Measurements from ENCODE around the gene HOXA3.

Gene HOXA3

DNA sequence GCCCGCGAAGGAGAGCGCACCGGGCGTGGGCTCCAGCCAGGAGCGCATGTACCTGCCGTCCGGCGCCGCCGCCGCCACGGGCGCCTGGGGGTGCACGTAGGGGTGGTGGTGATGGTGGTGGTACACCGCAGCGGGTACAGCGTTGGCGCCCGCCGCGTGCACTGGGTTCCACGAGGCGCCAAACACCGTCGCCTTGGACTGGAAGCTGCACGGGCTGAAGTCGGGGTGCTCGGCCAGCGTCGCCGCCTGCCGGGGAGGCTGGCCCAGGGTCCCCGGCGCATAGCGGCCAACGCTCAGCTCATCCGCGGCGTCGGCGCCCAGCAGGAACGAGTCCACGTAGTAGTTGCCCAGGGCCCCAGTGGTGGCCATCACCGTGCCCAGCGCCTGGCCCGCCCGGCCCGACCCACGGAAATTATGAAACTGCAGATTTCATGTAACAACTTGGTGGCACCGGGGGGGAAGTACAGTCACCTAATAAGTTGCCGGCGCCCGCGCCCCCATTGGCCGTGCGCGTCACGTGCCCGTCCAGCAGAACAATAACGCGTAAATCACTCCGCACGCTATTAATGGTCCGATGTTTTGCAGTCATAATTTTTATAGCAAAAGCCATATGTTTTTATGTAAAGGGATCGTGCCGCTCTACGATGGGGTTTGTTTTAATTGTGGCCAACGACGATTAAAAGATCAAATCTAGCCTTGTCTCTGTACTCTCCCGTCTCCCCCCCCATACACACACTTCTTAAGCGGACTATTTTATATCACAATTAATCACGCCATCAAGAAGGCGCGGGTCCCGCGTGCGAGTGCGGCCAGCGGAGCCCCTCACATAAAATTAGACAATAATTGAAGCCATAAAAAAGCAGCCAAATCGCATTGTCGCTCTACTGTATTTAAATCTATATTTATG lies 13.0 kb upstream of the HOXA3 start, which contains the start of gene HOXA9:
HOXA9 (minus strand) TSS at position 449 of the 907 bp plus-strand sequence; CDS start at position 369, 80 bp downstream.
- no peak for DNase-seq

DNA sequence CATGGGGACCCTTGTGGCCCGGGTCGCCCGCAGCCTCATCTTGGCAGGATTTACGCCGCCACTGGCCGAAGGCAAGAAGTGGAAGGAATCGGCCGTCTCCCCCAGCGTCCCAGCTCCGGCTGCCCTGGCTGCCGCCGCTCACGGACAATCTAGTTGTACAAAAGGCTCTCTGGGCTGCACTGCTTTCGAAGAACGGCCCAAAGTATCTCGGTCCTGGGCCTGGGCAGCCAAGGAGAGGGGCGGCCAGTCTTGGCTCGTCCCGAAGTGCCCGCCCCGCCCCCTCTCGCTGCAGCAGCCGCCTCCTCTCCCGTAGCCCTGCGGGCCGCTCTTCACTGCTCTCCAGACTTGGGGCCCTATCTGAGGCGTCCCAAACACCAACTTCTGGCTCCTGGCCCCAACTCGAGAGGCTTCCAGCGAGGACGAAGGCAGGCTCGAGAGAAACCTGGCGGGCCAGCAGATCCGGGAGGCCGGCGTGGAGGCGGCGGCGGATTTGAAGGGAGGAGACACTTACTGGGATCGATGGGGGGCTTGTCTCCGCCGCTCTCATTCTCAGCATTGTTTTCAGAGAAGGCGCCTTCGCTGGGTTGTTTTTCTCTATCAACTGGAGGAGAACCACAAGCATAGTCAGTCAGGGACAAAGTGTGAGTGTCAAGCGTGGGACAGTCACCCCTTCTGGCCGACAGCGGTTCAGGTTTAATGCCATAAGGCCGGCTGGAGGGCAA lies 12.1 kb upstream of the HOXA3 start:
- no peak for DNase-seq

DNA sequence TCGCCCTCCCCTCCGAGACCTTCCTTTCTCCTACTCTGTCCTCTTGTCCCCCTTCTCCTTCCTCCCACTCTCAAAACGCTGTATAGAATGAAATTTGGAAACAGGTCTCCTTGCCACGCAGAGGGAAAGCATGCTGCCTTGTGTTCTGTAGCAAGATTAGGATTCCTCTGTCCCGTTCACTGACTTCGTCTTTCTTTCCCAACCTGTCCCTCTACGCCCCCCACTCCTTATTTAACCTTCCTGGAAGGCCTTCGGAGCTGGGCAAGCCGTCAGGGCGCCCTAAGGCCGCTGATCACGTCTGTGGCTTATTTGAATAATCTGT lies 11.6 kb upstream of the HOXA3 start:
- no peak for DNase-seq

DNA sequence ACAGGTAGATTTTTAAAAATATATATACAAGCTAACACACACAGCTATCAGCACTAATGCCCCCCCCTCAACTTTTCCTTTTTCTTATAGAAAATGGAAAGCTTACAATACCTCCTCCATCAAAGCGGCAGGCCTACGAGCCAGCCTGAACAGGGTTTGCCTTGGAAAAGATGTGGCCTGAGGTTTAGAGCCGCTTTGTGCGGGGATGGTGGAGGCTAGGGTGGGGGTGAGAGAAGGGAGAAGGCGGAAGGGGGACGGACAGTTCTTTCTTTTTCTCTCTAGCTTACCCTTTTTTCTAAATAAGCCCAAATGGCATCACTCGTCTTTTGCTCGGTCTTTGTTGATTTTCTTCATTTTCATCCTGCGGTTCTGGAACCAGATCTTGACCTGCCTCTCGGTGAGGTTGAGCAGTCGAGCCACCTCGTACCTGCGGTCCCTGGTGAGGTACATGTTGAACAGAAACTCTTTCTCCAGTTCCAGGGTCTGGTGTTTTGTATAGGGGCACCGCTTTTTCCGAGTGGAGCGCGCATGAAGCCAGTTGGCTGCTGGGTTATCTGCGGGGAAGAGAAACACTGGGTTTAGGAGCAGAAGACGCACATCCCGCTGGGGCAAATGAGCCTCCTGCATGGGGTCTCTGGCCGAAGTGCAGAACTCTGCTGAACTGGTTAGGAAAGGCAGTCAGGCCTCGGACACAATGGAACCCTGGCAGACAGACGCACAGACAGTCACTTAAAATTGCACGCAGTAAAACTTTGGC lies 11.1 kb upstream of the HOXA3 start:
- DNase-seq, result no peak

DNA sequence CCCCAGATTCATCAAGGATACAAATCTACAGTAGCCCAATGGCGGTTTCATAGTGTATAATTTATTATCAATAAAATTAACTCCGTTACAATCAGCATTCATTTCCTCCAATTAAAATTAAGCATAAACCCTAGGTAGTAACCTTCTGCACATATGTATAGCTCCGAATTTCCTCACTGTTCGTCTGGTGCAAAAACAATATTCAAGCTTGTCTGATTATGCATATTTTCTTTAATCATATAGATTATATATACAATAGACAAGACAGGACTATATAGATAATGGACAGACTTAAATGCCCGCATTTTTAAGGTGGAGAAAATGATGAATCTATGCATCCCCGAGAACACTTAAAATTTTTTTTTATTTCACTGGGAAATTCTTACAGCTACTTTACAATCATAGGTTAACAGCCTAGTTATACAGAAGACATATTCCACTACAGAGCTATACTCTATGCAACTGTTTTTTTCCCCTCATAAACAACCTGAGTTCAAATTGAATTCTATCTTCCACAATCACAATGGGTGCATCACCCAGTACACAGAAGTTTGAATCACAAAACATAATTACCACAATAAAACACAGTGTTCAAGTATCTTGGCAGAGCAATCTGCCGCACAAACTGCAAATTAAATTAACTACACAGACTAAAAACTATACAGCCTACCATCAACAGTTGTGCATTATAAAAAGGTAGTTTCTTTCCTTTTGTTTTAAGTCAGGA lies 10.3 kb upstream of the HOXA3 start:
- no peak for DNase-seq

DNA sequence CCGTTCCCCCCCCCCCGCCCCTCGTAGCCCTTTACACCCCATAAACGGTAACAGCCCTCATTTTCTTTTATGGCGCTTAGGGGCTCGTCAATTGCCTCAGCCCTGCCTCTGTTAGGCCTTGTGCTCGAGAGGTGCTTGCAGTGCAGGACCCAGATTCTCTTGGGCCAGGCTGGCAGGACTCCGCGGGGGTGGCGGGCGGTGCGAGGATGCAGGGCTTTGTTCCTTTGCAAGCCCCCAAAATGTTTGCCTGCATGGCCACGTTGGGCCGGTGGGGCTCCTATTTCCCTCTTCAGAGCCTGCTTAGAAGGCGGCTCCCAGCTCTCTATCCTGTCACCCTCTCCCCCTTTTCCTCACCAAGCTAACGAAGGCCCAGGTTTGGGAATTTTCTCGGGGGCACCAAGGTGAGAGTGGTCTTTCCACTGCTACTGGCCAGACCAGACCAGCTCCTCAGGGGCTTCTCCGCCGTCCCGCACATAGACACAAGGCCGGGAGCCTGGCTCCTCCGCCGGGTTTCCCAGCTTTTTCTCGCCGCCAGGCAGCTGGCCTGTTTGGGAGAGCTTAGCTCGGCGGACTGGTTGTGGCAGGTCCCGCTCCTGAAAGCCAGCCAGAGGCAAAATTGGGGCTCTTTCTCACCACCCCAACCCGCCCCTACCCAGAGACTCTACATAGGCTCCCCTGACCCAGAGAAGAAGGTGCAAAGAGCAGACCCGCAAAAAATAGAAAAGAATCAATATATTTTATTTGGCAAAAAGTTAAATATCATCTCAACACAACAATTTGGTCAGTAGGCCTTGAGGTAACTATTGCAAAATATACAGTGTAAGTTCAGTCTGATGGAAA lies 9.6 kb upstream of the HOXA3 start:
- DNase-seq, result no peak

DNA sequence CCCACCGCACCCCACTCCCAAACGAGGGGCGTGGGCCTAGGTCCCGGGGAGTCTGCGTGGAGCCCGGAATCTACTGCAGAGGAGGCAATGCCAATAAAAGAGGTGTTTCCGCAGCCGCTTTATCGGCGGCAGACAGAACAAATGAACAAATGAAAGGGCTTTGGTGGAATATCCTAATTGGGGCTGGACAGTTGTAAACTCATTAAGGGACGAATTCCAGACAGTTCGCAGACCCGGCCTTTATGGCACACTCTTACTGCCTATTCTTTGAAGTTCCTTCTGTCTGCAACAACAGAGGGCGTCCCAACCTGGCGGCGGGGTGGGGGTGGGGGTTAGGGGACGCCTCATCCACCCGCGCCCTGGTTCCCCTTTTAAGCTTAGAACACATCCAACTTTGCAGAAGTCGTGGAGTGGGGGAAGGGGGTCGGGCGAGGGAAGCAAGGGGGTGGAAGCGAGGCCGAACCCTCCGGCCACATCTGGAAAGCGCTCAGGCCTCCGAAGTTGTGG lies 8.9 kb upstream of the HOXA3 start:
- DNase-seq, result no peak

DNA sequence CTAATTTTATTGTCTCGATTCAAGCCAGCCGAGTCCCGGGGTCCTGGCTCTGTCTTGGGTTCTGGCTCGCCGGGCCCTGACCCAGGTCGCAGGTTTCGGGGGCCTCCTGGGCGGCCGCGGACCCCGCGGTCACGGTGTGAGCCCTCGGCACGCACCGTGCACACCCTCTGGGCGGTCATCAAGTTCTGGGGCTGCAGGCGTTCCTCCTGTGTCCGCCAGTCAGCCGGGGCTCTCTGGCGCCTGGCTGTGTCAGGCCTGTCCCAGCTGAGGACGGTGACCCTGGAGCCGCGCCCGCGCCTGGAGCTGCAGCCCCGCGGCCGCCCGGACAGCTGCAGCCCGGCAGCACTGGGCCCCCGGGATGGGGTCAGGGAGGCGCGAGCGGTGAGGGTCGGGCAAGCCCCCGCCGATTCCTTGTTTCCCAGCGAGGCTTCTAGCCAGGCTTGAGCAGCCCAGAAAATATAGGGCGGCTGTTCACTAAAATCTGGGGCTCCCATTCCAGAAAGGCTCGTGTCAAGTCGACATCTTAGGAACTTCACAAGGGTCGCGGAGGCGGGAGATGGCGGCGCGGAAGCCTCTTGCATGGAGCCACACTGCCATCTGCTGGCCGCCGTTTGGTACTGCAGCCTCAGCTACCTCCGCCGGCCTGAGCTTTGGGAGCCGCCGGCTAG lies 8.3 kb upstream of the HOXA3 start:
- peak; percentile 82 for DNase-seq

DNA sequence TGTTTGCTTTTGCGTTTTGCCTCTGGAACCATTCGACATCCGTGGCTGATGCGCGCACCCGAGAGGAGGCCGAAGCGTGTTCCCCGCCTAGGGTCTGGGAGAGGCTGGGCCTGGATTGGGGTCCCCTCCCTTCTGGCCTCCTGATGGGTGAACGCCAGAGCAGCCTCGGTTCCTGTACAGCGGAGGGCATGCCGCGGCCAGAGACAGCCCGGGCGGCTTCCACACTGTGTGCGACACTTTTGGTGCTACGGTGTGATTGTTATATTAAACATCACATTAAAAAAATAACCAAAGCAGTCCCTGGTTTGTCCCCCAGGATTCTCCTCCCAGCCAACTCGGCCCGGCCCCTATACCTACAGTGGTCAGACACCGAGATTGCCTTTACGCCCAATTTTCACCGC lies 7.8 kb upstream of the HOXA3 start:
- DNase-seq, result no peak

DNA sequence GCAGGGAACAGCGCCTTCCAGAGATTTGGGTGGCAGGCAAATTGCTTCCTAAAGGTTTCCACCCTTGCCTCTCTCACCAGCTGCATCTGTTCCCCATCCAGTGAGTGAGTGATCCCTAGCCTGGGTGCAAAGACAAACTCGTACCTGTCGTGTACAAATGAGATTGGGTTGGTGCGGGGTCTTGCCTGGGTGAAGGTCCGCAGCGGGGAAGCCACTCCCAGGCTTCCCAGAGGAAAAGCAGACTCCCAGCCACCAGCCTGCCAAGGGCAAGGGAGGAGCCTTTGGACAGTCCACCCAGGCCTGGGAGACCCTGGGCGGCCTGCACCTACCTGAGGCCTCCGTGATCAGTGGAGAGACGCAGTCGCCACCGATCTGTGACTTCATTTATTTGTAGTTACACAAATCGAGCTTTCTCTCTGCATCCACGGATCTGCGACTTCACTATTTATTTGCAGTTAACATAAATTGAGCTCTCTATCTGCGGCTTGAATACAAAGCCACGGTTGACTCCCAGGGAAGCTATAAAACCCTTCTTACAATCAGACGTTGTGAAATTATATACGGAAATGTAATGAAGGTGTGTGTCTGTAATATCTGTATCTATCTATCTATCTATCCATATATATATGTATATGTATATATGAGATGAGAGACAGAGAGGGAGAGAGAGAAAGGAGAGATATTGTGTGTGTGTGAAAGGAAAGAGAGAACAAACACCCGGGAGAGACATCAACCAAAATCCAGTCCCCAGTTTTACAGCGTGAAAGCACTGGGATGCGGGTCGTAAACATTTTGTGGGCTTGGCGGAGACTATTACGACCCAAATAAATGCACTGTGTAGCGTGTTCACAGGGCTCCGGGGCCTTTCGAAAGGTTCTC lies 7.1 kb upstream of the HOXA3 start:
- DNase-seq, result no peak

DNA sequence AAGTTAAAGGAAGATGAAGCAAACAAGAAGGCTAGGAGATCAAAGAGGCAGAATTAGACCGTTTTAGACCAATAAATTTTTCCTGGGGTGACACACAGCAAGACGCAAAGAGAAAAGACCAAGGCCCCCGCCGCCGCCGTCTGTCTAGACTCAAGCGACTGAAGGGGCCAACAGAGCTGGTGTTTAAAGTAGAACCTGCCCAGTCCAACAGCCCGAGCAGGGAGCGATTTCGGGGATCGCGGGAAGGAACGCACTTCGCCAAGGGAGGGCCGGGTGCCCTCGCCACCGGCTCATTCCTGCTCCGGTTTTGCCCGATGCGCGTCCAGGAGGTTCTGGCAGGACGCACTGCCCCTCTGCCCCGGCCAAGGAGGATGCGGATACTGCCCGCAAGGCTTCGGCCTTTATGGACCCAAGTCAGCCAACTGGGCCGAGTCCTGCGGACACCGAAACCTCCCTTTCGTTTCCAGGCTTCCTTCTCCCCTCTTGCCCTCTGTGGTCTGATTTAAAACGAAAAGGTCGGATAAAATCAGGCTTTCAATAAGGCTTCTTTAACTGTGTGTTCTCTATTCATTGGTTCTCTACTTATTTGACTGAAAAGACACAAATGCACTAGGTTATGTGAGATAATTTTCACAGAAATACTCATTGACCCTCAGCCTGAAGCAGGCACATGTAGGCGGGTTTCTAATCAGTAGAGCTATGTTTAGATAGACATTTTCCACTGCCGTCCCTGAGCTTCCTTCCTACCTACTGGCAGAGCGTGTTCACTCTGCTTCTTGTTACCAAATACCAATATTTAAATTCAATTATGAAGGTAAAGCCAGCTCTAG lies 6.3 kb upstream of the HOXA3 start:
- no peak for DNase-seq

DNA sequence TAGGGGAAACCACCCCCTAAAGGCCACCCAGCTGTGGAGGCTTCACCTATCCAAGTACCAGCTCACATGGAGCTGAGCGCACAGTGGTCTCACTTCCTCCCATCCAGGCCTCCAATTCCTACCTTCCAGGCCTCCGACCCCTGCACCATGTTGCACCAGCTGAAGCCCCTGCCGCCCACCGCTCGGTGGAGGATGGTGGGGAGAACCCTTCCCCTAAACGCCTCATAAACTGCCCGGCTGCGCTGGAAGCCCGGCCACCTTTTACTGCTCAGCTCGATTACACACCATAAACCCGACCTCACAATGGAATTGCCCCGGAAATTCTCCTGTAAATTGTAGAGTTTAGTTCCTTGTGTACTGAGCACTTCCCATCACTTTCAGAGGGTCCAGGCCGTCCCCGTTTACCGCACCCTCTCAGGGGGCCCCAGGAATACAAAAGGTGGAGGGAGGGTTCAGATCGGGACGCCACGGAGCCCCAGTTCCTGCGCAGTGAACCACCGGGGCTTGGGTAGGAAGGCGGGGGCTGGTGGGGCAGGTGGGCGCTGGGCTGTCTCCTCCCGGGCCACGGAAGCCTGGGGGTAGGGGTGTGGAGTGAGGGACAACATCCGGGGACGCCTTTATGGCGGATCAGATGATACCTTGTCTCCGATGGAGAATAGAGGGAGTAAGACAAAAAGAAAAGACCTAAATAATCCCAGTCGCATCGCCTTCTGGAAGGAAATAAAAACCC lies 5.5 kb upstream of the HOXA3 start:
- no peak for DNase-seq

DNA sequence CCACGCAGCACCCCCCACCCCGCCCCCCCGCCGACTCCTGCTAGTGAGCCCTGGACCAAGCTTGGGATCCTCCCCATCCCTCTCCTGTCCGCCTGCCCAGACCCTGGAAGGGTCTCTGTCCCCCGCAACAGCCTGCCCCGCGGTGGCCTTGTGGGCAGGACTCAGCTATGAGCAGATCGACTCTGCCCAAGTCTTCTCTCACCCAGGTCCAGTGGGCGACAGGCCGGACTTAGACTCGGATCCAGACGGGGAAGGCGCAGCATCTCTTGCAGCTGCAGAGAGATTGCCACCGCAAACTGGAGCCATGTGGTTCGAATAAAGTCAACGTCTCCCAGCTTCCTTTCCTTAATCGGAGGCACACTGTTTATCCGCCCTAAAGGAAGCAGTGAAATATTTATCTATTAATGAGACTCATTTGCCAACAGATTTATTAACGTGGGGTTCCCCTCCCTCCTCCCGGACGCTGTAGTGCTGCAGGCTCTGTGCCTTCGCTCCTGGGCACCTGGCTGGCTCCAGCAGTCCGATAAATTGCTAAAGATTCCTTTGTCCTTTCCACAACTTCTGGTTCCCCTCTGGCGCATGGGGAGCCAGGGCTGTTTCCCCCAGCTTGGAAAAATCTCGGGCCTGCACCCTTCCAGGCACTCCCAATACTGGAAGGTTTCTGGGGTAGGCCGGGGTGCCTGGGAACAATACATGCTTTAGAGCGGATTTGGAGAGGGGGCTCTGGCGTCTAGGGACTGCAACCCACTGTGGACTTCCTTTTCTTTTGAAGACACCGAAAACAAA lies 4.7 kb upstream of the HOXA3 start:
- DNase-seq, result no peak

DNA sequence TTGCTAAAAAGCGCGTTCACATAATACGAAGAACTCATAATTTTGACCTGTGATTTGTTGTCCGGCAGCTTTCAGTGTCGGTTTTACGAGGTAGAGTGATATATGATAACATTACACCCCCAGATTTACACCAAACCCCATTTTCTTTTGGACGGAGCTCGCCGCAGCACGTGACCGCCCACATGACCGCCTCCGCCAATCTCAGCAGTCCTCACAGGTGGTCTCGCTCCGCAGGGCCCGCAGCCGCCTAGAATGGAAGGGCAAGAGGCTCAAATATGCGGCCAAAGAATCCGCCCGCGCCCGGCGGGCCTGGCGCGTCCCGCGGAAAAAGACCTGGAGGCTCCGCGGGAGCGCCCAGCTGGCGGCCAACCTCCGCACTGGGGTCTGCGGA lies 4.1 kb upstream of the HOXA3 start, which contains the start of gene HOXA7:
HOXA7 (minus strand) TSS at position 168 of the 391 bp plus-strand sequence; CDS start at position 38, 130 bp downstream.
- peak; percentile 83 for DNase-seq

DNA sequence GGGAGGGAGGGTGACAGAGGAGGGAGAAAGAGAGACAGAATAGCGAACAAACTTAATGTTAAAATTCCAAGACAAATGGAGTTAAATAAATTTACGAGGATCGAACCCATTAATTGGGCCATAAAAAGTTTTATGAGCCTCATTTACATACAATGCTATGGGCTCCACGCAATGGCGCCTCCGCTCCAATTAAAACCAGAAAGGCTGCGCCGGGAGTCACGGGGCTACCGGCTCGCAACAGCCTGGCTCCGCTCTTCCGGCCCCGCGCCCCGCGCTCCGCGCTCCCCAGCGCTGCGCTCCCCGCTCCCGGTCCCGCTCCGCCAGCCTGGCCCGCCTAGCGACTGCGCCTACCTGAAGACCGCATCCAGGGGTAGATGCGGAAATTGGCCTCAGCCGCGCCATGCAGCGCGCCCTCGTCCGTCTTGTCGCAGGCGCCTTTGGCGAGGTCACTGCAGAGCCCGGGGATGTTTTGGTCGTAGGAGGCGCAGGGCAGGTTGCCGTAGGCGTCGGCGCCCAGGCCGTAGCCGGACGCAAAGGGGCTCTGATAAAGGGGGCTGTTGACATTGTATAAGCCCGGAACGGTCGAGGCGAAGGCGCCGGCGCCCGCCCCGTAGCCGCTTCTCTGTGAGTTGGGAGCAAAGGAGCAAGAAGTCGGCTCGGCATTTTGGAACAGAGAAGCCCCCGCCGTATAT lies 3.6 kb upstream of the HOXA3 start:
- peak; percentile 44 for DNase-seq

DNA sequence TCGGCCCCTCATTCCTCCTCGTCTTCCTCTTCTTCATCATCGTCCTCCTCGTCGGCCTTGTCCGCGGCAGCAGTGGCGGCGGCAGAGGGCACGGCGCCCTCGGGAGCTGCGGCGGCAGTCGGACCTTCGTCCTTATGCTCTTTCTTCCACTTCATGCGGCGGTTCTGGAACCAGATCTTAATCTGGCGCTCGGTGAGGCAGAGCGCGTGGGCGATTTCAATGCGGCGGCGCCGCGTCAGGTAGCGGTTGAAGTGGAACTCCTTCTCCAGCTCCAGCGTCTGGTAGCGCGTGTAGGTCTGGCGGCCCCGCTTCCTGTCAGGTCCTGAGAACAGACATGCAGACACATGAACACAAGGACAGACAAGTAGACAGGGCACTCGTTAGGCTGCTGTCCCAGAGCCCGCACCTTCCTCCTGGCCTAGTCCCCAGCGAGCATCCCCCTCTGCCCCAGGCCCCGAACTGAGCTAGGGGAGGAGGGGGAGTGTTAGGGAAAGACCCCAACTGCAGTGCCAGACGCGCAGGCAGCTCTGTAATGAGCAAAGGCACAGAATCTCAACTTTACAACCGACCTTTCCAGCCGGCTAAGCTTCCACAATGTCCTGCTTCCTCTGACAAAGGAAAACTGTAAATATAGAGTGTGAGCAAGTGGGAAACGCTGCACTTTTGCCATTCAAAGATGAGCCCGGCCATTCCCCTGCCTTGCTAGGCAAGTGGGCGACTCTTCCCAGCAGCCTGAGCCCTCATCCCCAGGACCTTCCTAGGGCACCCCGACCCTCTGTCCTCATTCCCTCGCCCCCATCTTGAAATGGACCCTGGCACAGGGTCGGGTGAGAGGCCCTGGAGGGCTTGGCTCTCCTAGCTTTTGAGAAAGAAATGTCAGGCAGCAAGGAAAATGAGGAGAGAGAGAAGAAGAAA lies 2.8 kb upstream of the HOXA3 start:
- no peak for DNase-seq
